Astrocyte (in vitro differentiated cells and primary cell): ENCODE data around the gene LMO7.

Experiments used
- EZH2 ChIP-seq: IDR thresholded peaks from 2 replicates; pipeline ENCODE4 v1.6.1; 2012; ENCODE audit warnings: mild to moderate bottlenecking, low read length, inconsistent platforms; ENCODE audit not compliant: insufficient read depth
- TF ChIP-seq, protein P1 (sequence below): IDR thresholded peaks from 2 replicates; pipeline ENCODE4 v1.5.1; 2011; ENCODE audit warnings: low read depth, mild to moderate bottlenecking, inconsistent platforms, low read length, moderate library complexity; ENCODE audit not compliant: insufficient read depth

DNA sequence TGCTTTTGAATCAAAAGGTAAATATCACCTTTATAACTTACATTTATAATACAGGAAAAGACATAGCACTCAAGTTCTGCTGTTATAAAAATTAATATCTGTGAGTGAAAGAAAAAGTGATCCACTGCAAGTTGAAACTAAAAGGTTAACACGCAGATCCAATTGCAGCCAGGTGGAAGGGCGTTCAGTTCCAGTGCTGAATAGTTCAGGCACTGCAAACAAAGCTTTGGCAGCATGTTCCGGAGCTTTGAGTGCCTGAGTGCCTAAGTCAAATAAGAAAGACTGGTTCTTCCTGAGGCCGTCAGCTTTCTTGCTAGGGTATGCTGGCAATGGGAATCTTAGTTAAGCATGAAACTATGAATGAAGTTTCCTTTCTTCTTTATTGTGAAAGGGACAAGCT lies 200.3 kb downstream of the LMO7 start:
- TF ChIP-seq EZH2: no peak
- TF ChIP-seq, protein P1, sequence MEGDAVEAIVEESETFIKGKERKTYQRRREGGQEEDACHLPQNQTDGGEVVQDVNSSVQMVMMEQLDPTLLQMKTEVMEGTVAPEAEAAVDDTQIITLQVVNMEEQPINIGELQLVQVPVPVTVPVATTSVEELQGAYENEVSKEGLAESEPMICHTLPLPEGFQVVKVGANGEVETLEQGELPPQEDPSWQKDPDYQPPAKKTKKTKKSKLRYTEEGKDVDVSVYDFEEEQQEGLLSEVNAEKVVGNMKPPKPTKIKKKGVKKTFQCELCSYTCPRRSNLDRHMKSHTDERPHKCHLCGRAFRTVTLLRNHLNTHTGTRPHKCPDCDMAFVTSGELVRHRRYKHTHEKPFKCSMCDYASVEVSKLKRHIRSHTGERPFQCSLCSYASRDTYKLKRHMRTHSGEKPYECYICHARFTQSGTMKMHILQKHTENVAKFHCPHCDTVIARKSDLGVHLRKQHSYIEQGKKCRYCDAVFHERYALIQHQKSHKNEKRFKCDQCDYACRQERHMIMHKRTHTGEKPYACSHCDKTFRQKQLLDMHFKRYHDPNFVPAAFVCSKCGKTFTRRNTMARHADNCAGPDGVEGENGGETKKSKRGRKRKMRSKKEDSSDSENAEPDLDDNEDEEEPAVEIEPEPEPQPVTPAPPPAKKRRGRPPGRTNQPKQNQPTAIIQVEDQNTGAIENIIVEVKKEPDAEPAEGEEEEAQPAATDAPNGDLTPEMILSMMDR: no peak
